ENCODE measurements around the gene LMTK3. TPM values are rescaled to one million over a fixed set of nuclear protein-coding genes. Genes with fewer than 3 reads are reported as not detected.

Gene LMTK3
- total and polyA plus RNA-seq, 2 of the 13 experiments (the other 11 are each of a cell fraction or from before 2014, with no cell fraction given) = 0.18 to 0.29 TPM

GRCh38 chr19:48558018-48558684 is 46.5 kb upstream of the LMTK3 start (continued):
- TF ChIP-seq LRRFIP1 (CRISPR knock-in tag; conservative IDR thresholded peaks at IDR 0.05) (no peak), ZNF234 (CRISPR knock-in tag; conservative IDR thresholded peaks at IDR 0.05) (no peak), ZNF850 (CRISPR knock-in tag; conservative IDR thresholded peaks at IDR 0.05) (no peak), ETS1 (CRISPR knock-in tag; IDR thresholded peaks at IDR 0.05) (no peak), NCOA2 (CRISPR knock-in tag; IDR thresholded peaks at IDR 0.05) (peak; percentile 93), AKAP8 (CRISPR knock-in tag; IDR thresholded peaks at IDR 0.05) (peak; percentile 61; the same call in 1 of the 2 replicates), CENPX (CRISPR knock-in tag; IDR thresholded peaks at IDR 0.05) (no peak), SP4 (CRISPR knock-in tag; IDR thresholded peaks at IDR 0.05) (peak; percentile 60; the same call in 1 of the 2 replicates), ZNF703 (CRISPR knock-in tag; IDR thresholded peaks at IDR 0.05; ENCODE audit: borderline replicate concordance) (peak; percentile 64; the same call in 1 of the 2 replicates), ZNF17 (CRISPR knock-in tag; IDR thresholded peaks at IDR 0.05) (no peak), SIN3A (IDR thresholded peaks at IDR 0.05; ENCODE audit: borderline replicate concordance, low read depth, low read length) (no peak), GFI1 (CRISPR knock-in tag; IDR thresholded peaks at IDR 0.05; ENCODE audit: borderline replicate concordance) (peak; percentile 91), ZEB1 (IDR thresholded peaks at IDR 0.05; ENCODE audit: insufficient replicate concordance, low read depth) (no peak)
- TF ChIP-seq, protein P1, sequence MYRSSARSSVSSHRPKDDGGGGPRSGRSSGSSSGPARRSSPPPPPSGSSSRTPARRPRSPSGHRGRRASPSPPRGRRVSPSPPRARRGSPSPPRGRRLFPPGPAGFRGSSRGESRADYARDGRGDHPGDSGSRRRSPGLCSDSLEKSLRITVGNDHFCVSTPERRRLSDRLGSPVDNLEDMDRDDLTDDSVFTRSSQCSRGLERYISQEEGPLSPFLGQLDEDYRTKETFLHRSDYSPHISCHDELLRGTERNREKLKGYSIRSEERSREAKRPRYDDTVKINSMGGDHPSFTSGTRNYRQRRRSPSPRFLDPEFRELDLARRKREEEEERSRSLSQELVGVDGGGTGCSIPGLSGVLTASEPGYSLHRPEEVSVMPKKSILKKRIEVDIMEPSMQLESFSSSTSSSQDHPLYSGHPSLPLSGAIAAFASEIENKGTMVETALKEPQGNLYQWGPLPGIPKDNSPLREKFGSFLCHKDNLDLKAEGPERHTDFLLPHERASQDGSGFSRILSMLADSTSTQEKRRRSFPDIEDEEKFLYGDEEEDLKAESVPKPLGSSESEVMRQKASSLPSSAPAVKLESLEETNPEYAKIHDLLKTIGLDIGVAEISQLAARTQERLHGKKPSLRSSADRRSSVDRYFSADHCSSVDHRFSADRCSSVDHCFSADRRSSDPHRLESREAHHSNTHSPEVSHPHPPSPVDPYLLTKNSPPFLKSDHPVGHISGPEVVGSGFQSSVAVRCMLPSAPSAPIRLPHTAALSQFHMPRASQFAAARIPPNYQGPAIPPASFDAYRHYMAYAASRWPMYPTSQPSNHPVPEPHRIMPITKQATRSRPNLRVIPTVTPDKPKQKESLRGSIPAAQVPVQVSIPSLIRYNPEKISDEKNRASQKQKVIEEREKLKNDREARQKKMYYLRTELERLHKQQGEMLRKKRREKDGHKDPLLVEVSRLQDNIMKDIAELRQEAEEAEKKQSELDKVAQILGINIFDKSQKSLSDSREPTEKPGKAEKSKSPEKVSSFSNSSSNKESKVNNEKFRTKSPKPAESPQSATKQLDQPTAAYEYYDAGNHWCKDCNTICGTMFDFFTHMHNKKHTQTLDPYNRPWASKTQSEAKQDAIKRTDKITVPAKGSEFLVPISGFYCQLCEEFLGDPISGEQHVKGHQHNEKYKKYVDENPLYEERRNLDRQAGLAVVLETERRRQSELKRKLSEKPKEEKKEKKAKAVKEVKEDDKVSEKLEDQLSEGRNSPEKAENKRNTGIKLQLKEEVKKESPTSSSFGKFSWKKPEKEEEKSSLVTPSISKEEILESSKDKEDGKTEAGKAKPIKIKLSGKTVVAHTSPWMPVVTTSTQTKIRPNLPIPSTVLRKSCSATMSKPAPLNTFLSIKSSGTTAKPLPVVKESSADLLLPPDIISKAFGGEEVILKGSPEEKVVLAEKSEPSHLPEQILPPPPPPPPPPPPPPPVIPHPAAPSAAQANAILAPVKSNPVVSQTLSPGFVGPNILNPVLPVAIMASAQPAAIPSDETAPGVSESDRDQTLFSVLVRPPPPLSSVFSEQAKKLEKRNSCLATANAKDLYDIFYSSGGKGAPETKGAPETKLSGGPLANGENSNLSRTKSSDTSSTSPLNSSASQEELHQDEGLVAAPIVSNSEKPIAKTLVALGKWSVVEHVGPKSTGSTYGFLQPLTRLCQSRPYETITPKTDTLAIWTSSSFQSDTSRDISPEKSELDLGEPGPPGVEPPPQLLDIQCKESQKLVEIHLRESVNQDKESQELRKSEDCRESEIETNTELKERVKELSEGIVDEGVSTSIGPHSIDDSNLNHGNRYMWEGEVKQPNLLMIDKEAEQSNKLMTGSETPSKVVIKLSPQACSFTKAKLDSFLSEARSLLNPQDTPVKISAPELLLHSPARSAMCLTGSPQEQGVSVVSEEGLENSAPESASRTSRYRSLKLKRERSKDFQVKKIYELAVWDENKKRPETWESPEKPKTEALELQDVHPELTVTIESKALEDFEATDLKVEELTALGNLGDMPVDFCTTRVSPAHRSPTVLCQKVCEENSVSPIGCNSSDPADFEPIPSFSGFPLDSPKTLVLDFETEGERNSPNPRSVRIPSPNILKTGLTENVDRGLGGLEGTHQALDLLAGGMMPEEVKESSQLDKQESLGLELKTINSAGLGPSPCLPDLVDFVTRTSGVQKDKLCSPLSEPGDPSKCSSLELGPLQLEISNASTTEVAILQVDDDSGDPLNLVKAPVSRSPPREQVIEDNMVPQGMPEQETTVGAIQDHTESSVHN (CRISPR knock-in tag; IDR thresholded peaks at IDR 0.05) = 0 out of 2 replicates have a peak, but pooled peaks have one; percentile 36

All from HepG2 (cell line).